ENCODE results near the gene FILIP1L.

Gene FILIP1L

GRCh38 chr3:99915906-99916432, 198.3 kb downstream of the FILIP1L start:
- Histone ChIP-seq H3K79me2 (ENCODE audit: insufficient read depth, low read length) (no peaks in the 10 kb centered on the region), H2AFZ (ENCODE audit: low read length) (no peak overlapping the region), H3K27me3 (ENCODE audit: insufficient read depth, low read length, poor library complexity, severe bottlenecking) (no peaks in the 10 kb centered on the region), H3K4me2 (ENCODE audit: low read depth, low read length, poor library complexity, severe bottlenecking) (no peak overlapping the region), H3K9me3 (ENCODE audit: insufficient read depth, low read depth, low read length) (no peaks in the 10 kb centered on the region), H3K9me2 (replicated peaks; ENCODE audit: low read depth, low read length) (no peaks in the 10 kb centered on the region), H4K20me1 (ENCODE audit: insufficient read depth, low read length, poor library complexity, severe bottlenecking) (no peaks in the 10 kb centered on the region), H3K4me1 (ENCODE audit: insufficient read depth, low read length, poor library complexity, severe bottlenecking) (peaks cover 3% of the 10 kb centered on the region), H3K4me3 (ENCODE audit: low read length, poor library complexity, severe bottlenecking) (no peak overlapping the region), H3F3A (ENCODE audit: low read depth) (no peaks in the 10 kb centered on the region), H3K9ac (ENCODE audit: low read depth, low read length, poor library complexity, severe bottlenecking) (no peak overlapping the region), H3K36me3 (ENCODE audit: insufficient read depth, low read length) (no peaks in the 10 kb centered on the region)
- no peak for TF ChIP-seq EZH2phosphoT487 (IDR thresholded peaks at IDR 0.05; ENCODE audit: borderline replicate concordance)
- no peak for TF ChIP-seq CTCF (conservative IDR thresholded peaks at IDR 0.05; ENCODE audit: low read length)

DNA sequence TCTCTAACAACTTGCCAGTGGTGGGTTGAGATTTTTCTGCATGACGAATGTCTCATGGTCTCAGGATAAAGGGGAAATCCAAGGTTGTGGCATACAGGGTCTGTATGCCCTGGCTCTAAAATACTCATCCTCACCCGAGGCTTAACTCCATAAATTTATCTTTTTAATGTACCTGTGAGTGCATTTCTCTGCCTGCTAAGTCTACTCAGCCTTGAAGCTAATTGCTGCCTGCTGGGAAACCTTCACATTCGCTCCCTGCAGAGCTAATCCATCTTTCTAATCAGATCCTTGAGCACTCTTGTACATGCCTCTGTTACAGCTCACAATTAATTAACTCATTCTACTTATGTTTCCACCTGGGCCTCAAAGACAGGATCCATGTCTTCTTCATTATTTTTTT, 202.9 kb downstream of the FILIP1L start:
- Histone ChIP-seq H2AFZ (ENCODE audit: low read length) (no peak overlapping the region), H3F3A (ENCODE audit: low read depth) (no peaks in the 10 kb centered on the region), H3K36me3 (ENCODE audit: insufficient read depth, low read length) (no peaks in the 10 kb centered on the region), H3K27me3 (ENCODE audit: insufficient read depth, low read length, poor library complexity, severe bottlenecking) (no peaks in the 10 kb centered on the region), H3K4me1 (ENCODE audit: insufficient read depth, low read length, poor library complexity, severe bottlenecking) (no peaks in the 10 kb centered on the region), H3K4me3 (ENCODE audit: low read length, poor library complexity, severe bottlenecking) (no peak overlapping the region), H4K20me1 (ENCODE audit: insufficient read depth, low read length, poor library complexity, severe bottlenecking) (no peaks in the 10 kb centered on the region), H3K9ac (ENCODE audit: low read depth, low read length, poor library complexity, severe bottlenecking) (no peak overlapping the region), H3K4me2 (ENCODE audit: low read depth, low read length, poor library complexity, severe bottlenecking) (no peak overlapping the region), H3K79me2 (ENCODE audit: insufficient read depth, low read length) (no peaks in the 10 kb centered on the region), H3K9me3 (ENCODE audit: insufficient read depth, low read depth, low read length) (no peaks in the 10 kb centered on the region), H3K9me2 (replicated peaks; ENCODE audit: low read depth, low read length) (no peaks in the 10 kb centered on the region)
- TF ChIP-seq CTCF (conservative IDR thresholded peaks at IDR 0.05; ENCODE audit: low read length) (no peak), EZH2phosphoT487 (IDR thresholded peaks at IDR 0.05; ENCODE audit: borderline replicate concordance) (no peak)

DNA sequence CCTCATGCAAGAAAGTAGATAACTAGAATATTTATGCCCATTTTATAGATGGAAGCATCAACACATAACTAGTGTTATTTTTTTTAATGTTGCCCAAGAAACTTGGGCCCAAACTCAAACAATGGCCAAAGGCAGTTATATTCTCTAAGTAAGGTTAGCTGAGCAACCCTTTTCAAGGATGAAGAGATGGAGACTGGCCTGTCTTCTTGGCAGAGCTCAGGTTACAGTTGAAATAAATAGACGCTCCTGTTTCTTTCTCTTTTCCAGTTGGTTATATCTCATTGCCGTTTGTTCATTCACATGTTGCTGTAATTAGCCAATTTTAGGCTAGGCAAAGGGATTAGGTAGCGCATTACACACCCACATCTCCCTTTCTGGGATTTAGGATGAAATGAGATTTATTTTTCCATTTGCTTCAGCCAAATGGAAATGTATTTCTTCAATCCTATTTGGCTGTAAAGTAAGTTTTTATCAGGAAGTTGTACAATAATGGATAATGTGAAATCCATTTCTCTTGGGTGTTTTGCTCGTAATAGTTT, 203.5 kb downstream of the FILIP1L start:
- no peak overlapping the region for H3K4me3 ChIP-seq (ENCODE audit: low read length, poor library complexity, severe bottlenecking)
- H3K4me2 ChIP-seq (ENCODE audit: low read depth, low read length, poor library complexity, severe bottlenecking) = no peak overlapping the region
- no peaks in the 10 kb centered on the region for H4K20me1 ChIP-seq (ENCODE audit: insufficient read depth, low read length, poor library complexity, severe bottlenecking)
- no peaks in the 10 kb centered on the region for H3K4me1 ChIP-seq (ENCODE audit: insufficient read depth, low read length, poor library complexity, severe bottlenecking)
- no peaks in the 10 kb centered on the region for H3K36me3 ChIP-seq (ENCODE audit: insufficient read depth, low read length)
- no peaks in the 10 kb centered on the region for H3K9me3 ChIP-seq (ENCODE audit: insufficient read depth, low read depth, low read length)
- no peak overlapping the region for H2AFZ ChIP-seq (ENCODE audit: low read length)
- TF ChIP-seq CTCF (conservative IDR thresholded peaks at IDR 0.05; ENCODE audit: low read length) = no peak
- TF ChIP-seq EZH2phosphoT487 (IDR thresholded peaks at IDR 0.05; ENCODE audit: borderline replicate concordance) = no peak
- H3K79me2 ChIP-seq (ENCODE audit: insufficient read depth, low read length) = no peaks in the 10 kb centered on the region
- no peak overlapping the region for H3K9ac ChIP-seq (ENCODE audit: low read depth, low read length, poor library complexity, severe bottlenecking)
- H3K9me2 ChIP-seq (replicated peaks; ENCODE audit: low read depth, low read length) = no peaks in the 10 kb centered on the region
- H3F3A ChIP-seq (ENCODE audit: low read depth) = no peaks in the 10 kb centered on the region
- H3K27me3 ChIP-seq (ENCODE audit: insufficient read depth, low read length, poor library complexity, severe bottlenecking) = no peaks in the 10 kb centered on the region

Data from Loucy (cell line).